ENCODE results near the gene MAPK8IP3.
"Not testable (repeated sequence)": the region's sequence is repeated elsewhere in the genome, so short reads cannot be mapped to it uniquely, and the experiment has no call there.

The MAPK8IP3 gene

DNA sequence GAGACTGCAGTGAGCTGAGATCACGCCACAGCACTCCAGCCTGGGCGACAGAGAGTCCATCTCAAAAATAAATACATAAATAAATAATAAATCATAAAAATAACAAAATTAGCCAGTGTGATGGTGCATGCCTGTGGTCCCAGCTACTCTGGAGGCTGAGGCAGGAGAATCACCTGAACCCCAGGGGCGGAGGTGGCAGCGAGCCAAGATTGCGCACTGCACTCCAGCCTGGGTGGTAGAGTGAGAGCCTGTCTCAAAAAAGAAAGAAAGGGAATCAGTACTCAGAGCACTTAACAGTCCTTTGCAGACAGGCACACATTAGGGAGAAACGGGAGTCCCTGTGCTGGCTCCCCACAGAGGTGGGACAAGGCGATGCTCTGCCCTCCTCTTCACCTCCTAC is 25.1 kb downstream of the MAPK8IP3 start:
- Histone ChIP-seq H3K9me2 (replicated peaks; ENCODE audit: insufficient read depth, low read length) (no peaks in the 10 kb centered on the region), H3K4me3 (ENCODE audit: insufficient read depth, low read length, poor library complexity, severe bottlenecking) (no peak overlapping the region), H2AFZ (ENCODE audit: low read depth, low read length, severe bottlenecking) (no peak overlapping the region), H3K27me3 (ENCODE audit: low read length) (no peaks in the 10 kb centered on the region), H3K79me2 (ENCODE audit: insufficient read depth, low read length) (no peaks in the 10 kb centered on the region), H3K9me3 (ENCODE audit: insufficient read depth, low read length) (no peaks in the 10 kb centered on the region), H3K9ac (ENCODE audit: low read length) (no peak overlapping the region), H3K27ac (ENCODE audit: low read depth, low read length) (no peak overlapping the region), H4K20me1 (ENCODE audit: low read depth, low read length) (no peaks in the 10 kb centered on the region), H3K36me3 (ENCODE audit: low read length) (no peaks in the 10 kb centered on the region), H3F3A (ENCODE audit: insufficient read depth) (no peaks in the 10 kb centered on the region; the same call in 1 of the 2 replicates), H3K4me2 (ENCODE audit: low read depth, low read length, poor library complexity, severe bottlenecking) (no peak overlapping the region)
- TF ChIP-seq, protein P1, sequence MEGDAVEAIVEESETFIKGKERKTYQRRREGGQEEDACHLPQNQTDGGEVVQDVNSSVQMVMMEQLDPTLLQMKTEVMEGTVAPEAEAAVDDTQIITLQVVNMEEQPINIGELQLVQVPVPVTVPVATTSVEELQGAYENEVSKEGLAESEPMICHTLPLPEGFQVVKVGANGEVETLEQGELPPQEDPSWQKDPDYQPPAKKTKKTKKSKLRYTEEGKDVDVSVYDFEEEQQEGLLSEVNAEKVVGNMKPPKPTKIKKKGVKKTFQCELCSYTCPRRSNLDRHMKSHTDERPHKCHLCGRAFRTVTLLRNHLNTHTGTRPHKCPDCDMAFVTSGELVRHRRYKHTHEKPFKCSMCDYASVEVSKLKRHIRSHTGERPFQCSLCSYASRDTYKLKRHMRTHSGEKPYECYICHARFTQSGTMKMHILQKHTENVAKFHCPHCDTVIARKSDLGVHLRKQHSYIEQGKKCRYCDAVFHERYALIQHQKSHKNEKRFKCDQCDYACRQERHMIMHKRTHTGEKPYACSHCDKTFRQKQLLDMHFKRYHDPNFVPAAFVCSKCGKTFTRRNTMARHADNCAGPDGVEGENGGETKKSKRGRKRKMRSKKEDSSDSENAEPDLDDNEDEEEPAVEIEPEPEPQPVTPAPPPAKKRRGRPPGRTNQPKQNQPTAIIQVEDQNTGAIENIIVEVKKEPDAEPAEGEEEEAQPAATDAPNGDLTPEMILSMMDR (IDR thresholded peaks at IDR 0.05; ENCODE audit: insufficient read depth, low read length, poor library complexity, severe bottlenecking): no peak
- no peak for TF ChIP-seq EZH2phosphoT487 (conservative IDR thresholded peaks at IDR 0.05; ENCODE audit: low read length)

DNA sequence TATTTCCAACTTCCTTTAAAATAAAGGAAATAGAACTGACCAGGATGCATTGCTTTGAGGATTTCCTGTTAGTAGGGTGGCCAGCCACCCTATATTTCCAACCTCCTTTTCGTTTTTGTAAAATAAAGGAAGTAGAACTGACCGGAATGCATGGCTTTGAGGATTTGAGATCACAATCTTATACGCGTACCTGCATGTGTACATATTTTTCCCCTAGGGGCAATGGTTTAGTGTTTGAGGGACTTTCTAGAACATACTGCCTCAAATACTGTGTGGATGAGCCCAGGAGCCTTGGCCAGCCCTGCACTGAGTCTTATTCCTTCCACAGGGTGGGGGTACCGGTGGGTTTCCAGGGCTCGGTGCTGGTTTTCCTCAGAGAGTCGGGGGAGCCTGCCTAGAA is 25.6 kb downstream of the MAPK8IP3 start:
- Histone ChIP-seq H3K27me3 (ENCODE audit: low read length) (no peaks in the 10 kb centered on the region), H3K36me3 (ENCODE audit: low read length) (no peaks in the 10 kb centered on the region), H3K4me3 (ENCODE audit: insufficient read depth, low read length, poor library complexity, severe bottlenecking) (no peak overlapping the region), H2AFZ (ENCODE audit: low read depth, low read length, severe bottlenecking) (no peak overlapping the region), H3K4me2 (ENCODE audit: low read depth, low read length, poor library complexity, severe bottlenecking) (no peak overlapping the region), H4K20me1 (ENCODE audit: low read depth, low read length) (no peaks in the 10 kb centered on the region), H3K9me3 (ENCODE audit: insufficient read depth, low read length) (no peaks in the 10 kb centered on the region), H3K9ac (ENCODE audit: low read length) (no peak overlapping the region), H3K9me2 (replicated peaks; ENCODE audit: insufficient read depth, low read length) (no peaks in the 10 kb centered on the region), H3K79me2 (ENCODE audit: insufficient read depth, low read length) (no peaks in the 10 kb centered on the region), H3K27ac (ENCODE audit: low read depth, low read length) (no peak overlapping the region), H3F3A (ENCODE audit: insufficient read depth) (peaks cover 3% of the 10 kb centered on the region; the same call in 1 of the 2 replicates)
- no peak for TF ChIP-seq EZH2phosphoT487 (conservative IDR thresholded peaks at IDR 0.05; ENCODE audit: low read length)
- TF ChIP-seq, protein P1 (IDR thresholded peaks at IDR 0.05; ENCODE audit: insufficient read depth, low read length, poor library complexity, severe bottlenecking): no peak

DNA sequence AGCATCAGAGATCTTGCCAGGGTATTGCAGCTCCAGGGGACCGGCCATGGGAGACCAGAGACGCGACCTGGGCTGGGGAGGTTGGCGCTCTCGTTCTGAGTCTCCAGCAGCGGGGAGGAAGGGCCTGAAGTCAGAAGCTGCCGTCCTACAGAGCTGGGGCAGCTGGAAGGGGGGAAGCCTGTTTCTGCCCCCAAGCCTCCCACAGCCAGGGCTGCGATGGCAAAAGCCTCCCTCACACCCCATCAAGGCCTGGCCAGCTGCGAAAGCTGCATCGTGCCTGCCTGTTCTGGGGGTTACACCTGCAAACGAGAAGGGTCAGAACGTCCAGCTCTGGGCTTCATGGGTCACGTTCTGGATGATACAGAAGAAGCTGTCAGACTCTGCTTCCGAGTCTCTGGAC is 26.1 kb downstream of the MAPK8IP3 start:
- Histone ChIP-seq H3K4me3 (ENCODE audit: insufficient read depth, low read length, poor library complexity, severe bottlenecking) (no peak overlapping the region), H3K79me2 (ENCODE audit: insufficient read depth, low read length) (no peaks in the 10 kb centered on the region), H2AFZ (ENCODE audit: low read depth, low read length, severe bottlenecking) (no peak overlapping the region), H3K4me2 (ENCODE audit: low read depth, low read length, poor library complexity, severe bottlenecking) (no peak overlapping the region), H3K27ac (ENCODE audit: low read depth, low read length) (no peak overlapping the region), H4K20me1 (ENCODE audit: low read depth, low read length) (no peaks in the 10 kb centered on the region), H3K9ac (ENCODE audit: low read length) (no peak overlapping the region), H3K9me2 (replicated peaks; ENCODE audit: insufficient read depth, low read length) (no peaks in the 10 kb centered on the region), H3K9me3 (ENCODE audit: insufficient read depth, low read length) (no peaks in the 10 kb centered on the region), H3F3A (ENCODE audit: insufficient read depth) (peaks cover 4% of the 10 kb centered on the region; the same call in 1 of the 2 replicates), H3K27me3 (ENCODE audit: low read length) (no peaks in the 10 kb centered on the region), H3K36me3 (ENCODE audit: low read length) (no peaks in the 10 kb centered on the region)
- no peak for TF ChIP-seq EZH2phosphoT487 (conservative IDR thresholded peaks at IDR 0.05; ENCODE audit: low read length)
- TF ChIP-seq, protein P1 (IDR thresholded peaks at IDR 0.05; ENCODE audit: insufficient read depth, low read length, poor library complexity, severe bottlenecking): no peak

DNA sequence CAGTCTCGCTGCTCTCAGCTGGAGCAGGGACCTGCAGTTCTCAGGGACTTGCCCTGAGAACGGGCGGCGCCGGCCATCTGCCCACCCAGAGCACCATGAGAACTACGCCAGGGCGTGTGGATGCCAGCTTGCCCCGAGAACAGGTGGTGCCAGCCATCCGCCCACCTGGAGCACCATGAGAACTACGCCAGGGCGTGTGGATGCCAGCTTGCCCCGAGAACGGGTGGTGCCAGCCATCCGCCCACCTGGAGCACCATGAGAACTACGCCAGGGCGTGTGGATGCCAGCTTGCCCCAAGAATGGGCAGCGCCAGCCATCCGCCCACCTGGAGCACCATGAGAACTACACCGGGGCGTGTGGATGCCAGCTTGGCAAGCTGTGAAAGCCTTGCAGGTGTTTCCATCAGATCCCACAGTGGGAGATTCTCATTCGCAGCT is 26.6 kb downstream of the MAPK8IP3 start:
- not testable (repeated sequence) for H3K36me3 ChIP-seq (ENCODE audit: low read length); H3K9me3 ChIP-seq (ENCODE audit: insufficient read depth, low read length); H3K79me2 ChIP-seq (ENCODE audit: insufficient read depth, low read length); H3K27me3 ChIP-seq (ENCODE audit: low read length); H3K4me3 ChIP-seq (ENCODE audit: insufficient read depth, low read length, poor library complexity, severe bottlenecking); H4K20me1 ChIP-seq (ENCODE audit: low read depth, low read length); H3K4me2 ChIP-seq (ENCODE audit: low read depth, low read length, poor library complexity, severe bottlenecking); H3K9me2 ChIP-seq (replicated peaks; ENCODE audit: insufficient read depth, low read length); H3F3A ChIP-seq (ENCODE audit: insufficient read depth); H3K9ac ChIP-seq (ENCODE audit: low read length); H2AFZ ChIP-seq (ENCODE audit: low read depth, low read length, severe bottlenecking); H3K27ac ChIP-seq (ENCODE audit: low read depth, low read length)

Data from SU-DHL-6 (cell line).